Measurements from ENCODE around the gene SNAI1. TPM values are rescaled to one million over a fixed set of nuclear protein-coding genes. Genes with fewer than 3 reads are reported as not detected.

SNAI1 gene
- total RNA-seq, 2 experiments from 2014 or later, result 1.7 to 2.5 TPM

- ATAC-seq (ENCODE audit: poor library complexity) (no peak), DNase-seq (no peak)
- ChIA-PET CTCF (no interaction called here), POLR2A (no interaction called here)
- Mint-ChIP-seq H3K4me3 (no peak overlapping the region), H3K27ac (no peak overlapping the region), H3K4me1 (ENCODE audit: low read depth) (no peaks in the 10 kb centered on the region), H3K36me3 (ENCODE audit: low read depth) (no peaks in the 10 kb centered on the region), H3K9me3 (no peaks in the 10 kb centered on the region), H3K27me3 (no peaks in the 10 kb centered on the region)
- TF ChIP-seq CTCF (IDR thresholded peaks at IDR 0.05), result no peak
- H3K9me3 ChIP-seq (ENCODE audit: control insufficient read depth in 1 of 2, insufficient read depth in 1 of 2, low read length in 2 of 2), result no peaks in the 10 kb centered on the region
- no peaks in the 10 kb centered on the region for H3K27me3 ChIP-seq (ENCODE audit: control insufficient read depth in 1 of 2, insufficient read depth in 2 of 2, low read length in 2 of 2)
- H3K36me3 ChIP-seq (ENCODE audit: insufficient read depth, low read length), result no peaks in the 10 kb centered on the region
- intact Hi-C loops (cut with DNase I, micrococcal nuclease), result no loop called here
- no peak overlapping the region for H3K4me3 ChIP-seq (ENCODE audit: low read length)
- no peaks in the 10 kb centered on the region for H3K4me1 ChIP-seq (ENCODE audit: insufficient read depth, low read length)
- no peak overlapping the region for H3K27ac ChIP-seq (ENCODE audit: low read depth in 1 of 2, low read length in 2 of 2)
Measured at GRCh38 chr20:49966861-49967260, 15.9 kb upstream of the SNAI1 start.

GRCh38 chr20:49969234-49969633 is 13.5 kb upstream of the SNAI1 start:
- no peaks in the 10 kb centered on the region for H3K36me3 ChIP-seq (ENCODE audit: insufficient read depth, low read length)
- no peaks in the 10 kb centered on the region for H3K4me1 ChIP-seq (ENCODE audit: insufficient read depth, low read length)
- H3K9me3 ChIP-seq (ENCODE audit: control insufficient read depth in 1 of 2, insufficient read depth in 1 of 2, low read length in 2 of 2), result no peaks in the 10 kb centered on the region
- H3K27ac Mint-ChIP-seq, result no peak overlapping the region
- ChIA-PET CTCF (no interaction called here), POLR2A (no interaction called here)
- intact Hi-C loops (cut with DNase I, micrococcal nuclease), result no loop called here
- H3K27me3 Mint-ChIP-seq, result no peaks in the 10 kb centered on the region
- H3K36me3 Mint-ChIP-seq (ENCODE audit: low read depth), result no peaks in the 10 kb centered on the region
- H3K4me3 Mint-ChIP-seq, result no peak overlapping the region
- no peak overlapping the region for H3K27ac ChIP-seq (ENCODE audit: low read depth in 1 of 2, low read length in 2 of 2)
- H3K4me3 ChIP-seq (ENCODE audit: low read length), result no peak overlapping the region
- DNase-seq (no peak), ATAC-seq (ENCODE audit: poor library complexity) (no peak)
- no peaks in the 10 kb centered on the region for H3K27me3 ChIP-seq (ENCODE audit: control insufficient read depth in 1 of 2, insufficient read depth in 2 of 2, low read length in 2 of 2)
- no peaks in the 10 kb centered on the region for H3K9me3 Mint-ChIP-seq
- no peaks in the 10 kb centered on the region for H3K4me1 Mint-ChIP-seq (ENCODE audit: low read depth)
- no peak for TF ChIP-seq CTCF (IDR thresholded peaks at IDR 0.05)

GRCh38 chr20:49969946-49970345 is 12.8 kb upstream of the SNAI1 start:
- intact Hi-C loops (cut with DNase I, micrococcal nuclease), result loop anchor here in 1 of 2 experiments (10.0 kb wide), 1 partner anchor 505 kb away; no protein-coding TSS in a partner anchor
- Histone ChIP-seq H3K27ac (ENCODE audit: low read depth in 1 of 2, low read length in 2 of 2) (no peak overlapping the region), H3K4me3 (ENCODE audit: low read length) (no peak overlapping the region), H3K9me3 (ENCODE audit: control insufficient read depth in 1 of 2, insufficient read depth in 1 of 2, low read length in 2 of 2) (no peaks in the 10 kb centered on the region), H3K27me3 (ENCODE audit: control insufficient read depth in 1 of 2, insufficient read depth in 2 of 2, low read length in 2 of 2) (no peaks in the 10 kb centered on the region), H3K4me1 (ENCODE audit: insufficient read depth, low read length) (no peaks in the 10 kb centered on the region), H3K36me3 (ENCODE audit: insufficient read depth, low read length) (no peaks in the 10 kb centered on the region)
- H3K27ac Mint-ChIP-seq, result no peak overlapping the region
- no peak for DNase-seq
- CTCF ChIA-PET, result interaction anchor here (0.8 kb wide), 1 partner anchor 12 kb away, joined by 3 read pairs; no protein-coding TSS in a partner anchor
- no peaks in the 10 kb centered on the region for H3K27me3 Mint-ChIP-seq
- POLR2A ChIA-PET, result no interaction called here
- no peaks in the 10 kb centered on the region for H3K9me3 Mint-ChIP-seq
- H3K4me3 Mint-ChIP-seq, result no peak overlapping the region
- no peak for TF ChIP-seq CTCF (IDR thresholded peaks at IDR 0.05)
- ATAC-seq (ENCODE audit: poor library complexity), result no peak
- no peaks in the 10 kb centered on the region for H3K36me3 Mint-ChIP-seq (ENCODE audit: low read depth)
- no peaks in the 10 kb centered on the region for H3K4me1 Mint-ChIP-seq (ENCODE audit: low read depth)
